ENCODE results near the gene AGBL4.

AGBL4 gene

GRCh38 chr1:48530727-48531351 lies 1492.9 kb downstream of the AGBL4 start:
- Histone ChIP-seq H3K79me2 (ENCODE audit: insufficient read depth, low read length) (no peaks in the 10 kb centered on the region), H3K4me2 (ENCODE audit: insufficient read depth, low read length) (no peak overlapping the region), H2AFZ (ENCODE audit: low read depth, low read length) (no peak overlapping the region), H3K27me3 (ENCODE audit: insufficient read depth, low read length, poor library complexity) (no peaks in the 10 kb centered on the region), H3K4me3 (ENCODE audit: low read depth in 1 of 2, low read length in 2 of 2) (no peak overlapping the region), H3K9ac (ENCODE audit: low read depth, low read length) (no peak overlapping the region), H4K20me1 (ENCODE audit: insufficient read depth, low read length) (no peaks in the 10 kb centered on the region), H3K36me3 (ENCODE audit: insufficient read depth, low read length) (no peaks in the 10 kb centered on the region), H3K9me3 (ENCODE audit: insufficient read depth, low read length, severe bottlenecking) (no peaks in the 10 kb centered on the region), H3K4me1 (ENCODE audit: insufficient read depth, low read length) (no peaks in the 10 kb centered on the region), H3K27ac (ENCODE audit: low read length) (no peak overlapping the region)
- DNase-seq (peak; percentile 60), ATAC-seq (ENCODE audit: insufficient read depth, low read depth) (peak; percentile 73)
- TF ChIP-seq, protein P1, sequence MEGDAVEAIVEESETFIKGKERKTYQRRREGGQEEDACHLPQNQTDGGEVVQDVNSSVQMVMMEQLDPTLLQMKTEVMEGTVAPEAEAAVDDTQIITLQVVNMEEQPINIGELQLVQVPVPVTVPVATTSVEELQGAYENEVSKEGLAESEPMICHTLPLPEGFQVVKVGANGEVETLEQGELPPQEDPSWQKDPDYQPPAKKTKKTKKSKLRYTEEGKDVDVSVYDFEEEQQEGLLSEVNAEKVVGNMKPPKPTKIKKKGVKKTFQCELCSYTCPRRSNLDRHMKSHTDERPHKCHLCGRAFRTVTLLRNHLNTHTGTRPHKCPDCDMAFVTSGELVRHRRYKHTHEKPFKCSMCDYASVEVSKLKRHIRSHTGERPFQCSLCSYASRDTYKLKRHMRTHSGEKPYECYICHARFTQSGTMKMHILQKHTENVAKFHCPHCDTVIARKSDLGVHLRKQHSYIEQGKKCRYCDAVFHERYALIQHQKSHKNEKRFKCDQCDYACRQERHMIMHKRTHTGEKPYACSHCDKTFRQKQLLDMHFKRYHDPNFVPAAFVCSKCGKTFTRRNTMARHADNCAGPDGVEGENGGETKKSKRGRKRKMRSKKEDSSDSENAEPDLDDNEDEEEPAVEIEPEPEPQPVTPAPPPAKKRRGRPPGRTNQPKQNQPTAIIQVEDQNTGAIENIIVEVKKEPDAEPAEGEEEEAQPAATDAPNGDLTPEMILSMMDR (IDR thresholded peaks at IDR 0.05; ENCODE audit: borderline replicate concordance, extremely low read depth, low read length, poor library complexity, severe bottlenecking), result peak; percentile 80
- no peak for TF ChIP-seq EZH2 (IDR thresholded peaks at IDR 0.05; ENCODE audit: borderline replicate concordance, low read depth, low read length, severe bottlenecking)

DNA sequence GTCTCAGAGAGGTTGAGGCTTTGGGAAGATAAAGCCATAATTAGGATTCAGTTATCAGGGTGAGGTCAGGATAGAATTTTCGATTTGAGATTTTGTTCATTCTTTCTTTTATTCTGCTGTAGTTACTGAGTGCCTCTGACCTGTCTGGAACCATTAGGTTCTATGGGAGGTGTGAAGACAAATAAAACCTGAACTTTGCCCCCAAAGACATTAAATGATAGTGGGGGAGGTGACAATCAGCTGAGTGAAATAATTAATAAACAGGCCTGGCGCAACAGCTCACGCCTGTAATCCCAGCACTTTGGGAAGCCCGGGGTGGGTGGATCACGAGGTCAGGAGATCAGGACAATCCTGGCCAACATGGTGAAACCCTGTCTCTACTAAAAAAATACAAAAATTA lies 1496.7 kb downstream of the AGBL4 start:
- no peaks in the 10 kb centered on the region for H3K36me3 ChIP-seq (ENCODE audit: insufficient read depth, low read length)
- TF ChIP-seq, protein P1 (IDR thresholded peaks at IDR 0.05; ENCODE audit: borderline replicate concordance, extremely low read depth, low read length, poor library complexity, severe bottlenecking), result no peak
- TF ChIP-seq EZH2 (IDR thresholded peaks at IDR 0.05; ENCODE audit: borderline replicate concordance, low read depth, low read length, severe bottlenecking), result no peak
- no peak overlapping the region for H2AFZ ChIP-seq (ENCODE audit: low read depth, low read length)
- H3K4me2 ChIP-seq (ENCODE audit: insufficient read depth, low read length), result no peak overlapping the region
- no peaks in the 10 kb centered on the region for H3K9me3 ChIP-seq (ENCODE audit: insufficient read depth, low read length, severe bottlenecking)
- H3K4me1 ChIP-seq (ENCODE audit: insufficient read depth, low read length), result no peaks in the 10 kb centered on the region
- no peak for ATAC-seq (ENCODE audit: insufficient read depth, low read depth)
- no peaks in the 10 kb centered on the region for H4K20me1 ChIP-seq (ENCODE audit: insufficient read depth, low read length)
- no peak overlapping the region for H3K27ac ChIP-seq (ENCODE audit: low read length)
- no peaks in the 10 kb centered on the region for H3K79me2 ChIP-seq (ENCODE audit: insufficient read depth, low read length)
- no peak overlapping the region for H3K4me3 ChIP-seq (ENCODE audit: low read depth in 1 of 2, low read length in 2 of 2)
- no peaks in the 10 kb centered on the region for H3K27me3 ChIP-seq (ENCODE audit: insufficient read depth, low read length, poor library complexity)
- H3K9ac ChIP-seq (ENCODE audit: low read depth, low read length), result no peak overlapping the region
- no peak for DNase-seq

DNA sequence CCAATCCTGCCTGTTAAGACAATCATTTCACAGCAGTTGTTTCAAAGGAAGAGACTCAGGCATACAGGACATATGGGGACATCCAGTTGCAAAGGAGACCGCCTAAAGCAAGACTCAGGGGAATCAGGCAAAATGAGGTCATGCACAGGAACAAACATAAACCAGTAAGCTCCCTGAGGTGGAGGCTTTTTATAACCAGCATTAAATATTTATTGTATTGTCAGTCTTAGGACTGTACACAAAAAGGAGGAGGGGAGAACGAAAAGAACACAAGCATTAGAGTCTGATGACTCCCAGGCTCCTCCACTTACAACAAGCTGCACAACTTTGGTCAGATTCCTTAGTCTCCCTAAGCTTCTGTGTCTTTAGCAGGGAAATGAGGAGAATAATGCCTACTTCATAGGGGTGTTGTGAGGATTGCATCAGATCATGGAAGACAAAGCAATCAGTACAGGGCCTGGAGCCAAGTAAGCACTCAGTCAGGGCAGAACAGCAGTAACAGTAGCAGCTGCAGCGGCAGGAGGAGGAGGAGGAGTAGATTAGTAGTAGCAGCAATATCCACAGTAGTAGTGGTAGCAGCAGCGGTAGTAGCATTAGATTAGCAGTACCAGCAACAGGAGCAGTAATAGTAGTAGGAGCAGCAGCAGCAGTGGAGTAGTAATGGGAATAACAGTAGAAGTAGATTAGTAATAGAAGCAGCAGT lies 1497.6 kb downstream of the AGBL4 start:
- Histone ChIP-seq H3K4me2 (ENCODE audit: insufficient read depth, low read length) (no peak overlapping the region), H3K27ac (ENCODE audit: low read length) (no peak overlapping the region), H3K36me3 (ENCODE audit: insufficient read depth, low read length) (no peaks in the 10 kb centered on the region), H4K20me1 (ENCODE audit: insufficient read depth, low read length) (no peaks in the 10 kb centered on the region), H3K9me3 (ENCODE audit: insufficient read depth, low read length, severe bottlenecking) (no peaks in the 10 kb centered on the region), H3K79me2 (ENCODE audit: insufficient read depth, low read length) (no peaks in the 10 kb centered on the region), H3K4me1 (ENCODE audit: insufficient read depth, low read length) (no peaks in the 10 kb centered on the region), H3K9ac (ENCODE audit: low read depth, low read length) (no peak overlapping the region), H2AFZ (ENCODE audit: low read depth, low read length) (no peak overlapping the region), H3K27me3 (ENCODE audit: insufficient read depth, low read length, poor library complexity) (no peaks in the 10 kb centered on the region), H3K4me3 (ENCODE audit: low read depth in 1 of 2, low read length in 2 of 2) (no peak overlapping the region)
- DNase-seq (no peak), ATAC-seq (ENCODE audit: insufficient read depth, low read depth) (no peak)
- TF ChIP-seq, protein P1 (IDR thresholded peaks at IDR 0.05; ENCODE audit: borderline replicate concordance, extremely low read depth, low read length, poor library complexity, severe bottlenecking), result no peak
- no peak for TF ChIP-seq EZH2 (IDR thresholded peaks at IDR 0.05; ENCODE audit: borderline replicate concordance, low read depth, low read length, severe bottlenecking)
